Suprapubic skin (tissue), 3 donors: ENCODE data around the gene NSDHL.

Experiments
- POLR2A ChIP-seq, 2 donors: fragments of 450-650 bp; IDR thresholded peaks; one replicate each; pipeline ENCODE4 v1.6.1; 2017; ENCODE audit warnings: antibody characterized with exemption in 2 of 2, mild to moderate bottlenecking in 2 of 2, moderate library complexity in 2 of 2
- TF ChIP-seq, protein P1 (sequence below), 2 donors: fragments of 200-600 bp in 1 of 2; fragments of 450-650 bp in 1 of 2; sonication (generic) in 1 of 2; IDR thresholded peaks; one replicate each; pipeline ENCODE4 v1.5.1; 2016 to 2019; ENCODE audit warnings: antibody characterized with exemption in 2 of 2, mild to moderate bottlenecking in 1 of 2, moderate library complexity in 1 of 2

DNA sequence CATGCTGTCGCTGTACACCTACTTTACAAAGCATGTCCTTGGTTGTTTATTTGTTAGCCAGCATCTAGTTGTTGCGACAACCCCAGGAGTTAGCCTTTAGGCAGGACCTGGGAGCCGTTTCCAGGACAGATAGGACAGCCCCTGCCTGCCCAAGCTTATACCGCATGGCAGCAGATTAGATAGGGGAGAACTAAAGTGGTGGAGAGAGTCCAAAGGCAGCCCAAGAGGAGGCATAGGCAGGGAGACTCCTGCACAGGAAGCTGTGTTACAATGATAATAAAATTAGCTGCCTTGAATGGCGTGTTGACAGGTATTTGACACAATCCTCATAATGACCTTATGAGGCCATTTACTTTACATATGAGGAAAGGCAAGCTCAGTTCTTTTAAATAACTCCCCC, 13.0 kb downstream of the NSDHL start:
- TF ChIP-seq, protein P1, sequence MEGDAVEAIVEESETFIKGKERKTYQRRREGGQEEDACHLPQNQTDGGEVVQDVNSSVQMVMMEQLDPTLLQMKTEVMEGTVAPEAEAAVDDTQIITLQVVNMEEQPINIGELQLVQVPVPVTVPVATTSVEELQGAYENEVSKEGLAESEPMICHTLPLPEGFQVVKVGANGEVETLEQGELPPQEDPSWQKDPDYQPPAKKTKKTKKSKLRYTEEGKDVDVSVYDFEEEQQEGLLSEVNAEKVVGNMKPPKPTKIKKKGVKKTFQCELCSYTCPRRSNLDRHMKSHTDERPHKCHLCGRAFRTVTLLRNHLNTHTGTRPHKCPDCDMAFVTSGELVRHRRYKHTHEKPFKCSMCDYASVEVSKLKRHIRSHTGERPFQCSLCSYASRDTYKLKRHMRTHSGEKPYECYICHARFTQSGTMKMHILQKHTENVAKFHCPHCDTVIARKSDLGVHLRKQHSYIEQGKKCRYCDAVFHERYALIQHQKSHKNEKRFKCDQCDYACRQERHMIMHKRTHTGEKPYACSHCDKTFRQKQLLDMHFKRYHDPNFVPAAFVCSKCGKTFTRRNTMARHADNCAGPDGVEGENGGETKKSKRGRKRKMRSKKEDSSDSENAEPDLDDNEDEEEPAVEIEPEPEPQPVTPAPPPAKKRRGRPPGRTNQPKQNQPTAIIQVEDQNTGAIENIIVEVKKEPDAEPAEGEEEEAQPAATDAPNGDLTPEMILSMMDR (IDR thresholded peaks at IDR 0.05), result no peak
- no peak for TF ChIP-seq POLR2A (IDR thresholded peaks at IDR 0.05)
